ENCODE measurements around the gene SLCO2B1. TPM values are rescaled to one million over a fixed set of nuclear protein-coding genes. Genes with fewer than 3 reads are reported as not detected.

Gene SLCO2B1
- total and polyA plus RNA-seq, 8 donors = 3.3 to 68.2 (median 16.0) TPM

DNA sequence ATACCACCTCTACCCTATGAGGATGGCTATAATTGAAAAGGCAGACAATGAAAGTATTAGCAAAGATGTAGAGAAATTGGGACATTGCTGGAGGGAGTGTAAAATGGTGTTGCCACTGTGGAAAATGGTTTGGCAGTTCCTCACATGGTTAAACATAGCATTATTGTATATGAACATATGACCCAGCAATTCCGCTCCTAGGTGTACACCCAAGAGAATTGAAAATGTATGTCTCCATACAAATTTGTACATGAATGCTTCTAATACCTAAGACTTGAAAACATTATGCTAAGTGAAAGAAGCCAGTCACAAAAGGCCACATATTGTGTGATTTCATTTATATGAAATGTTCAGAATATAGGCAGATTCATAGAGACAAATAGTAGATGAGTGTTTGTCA, 10.0 kb downstream of the SLCO2B1 start:
- WGBS, 5 donors = 95 to 100% (median 96%) methylated on average over 1 of the region's 1 CpG
- H3K27ac ChIP-seq = peak overlapping the region in 4 of 5 donors; percentile 50 to 78 (median 71)
- H3K4me3 ChIP-seq = no peak overlapping the region
- peaks cover 25 to 56% (median 30%) of the 10 kb centered on the region in 4 donors for H3K4me1 ChIP-seq
- H3K36me3 ChIP-seq = no peaks in the 10 kb centered on the region
- TF ChIP-seq EP300 (IDR thresholded peaks at IDR 0.05) (no peak), POLR2A (IDR thresholded peaks at IDR 0.05) (no peak), POLR2AphosphoS5 (IDR thresholded peaks at IDR 0.05) (no peak)
- TF ChIP-seq, protein P1, sequence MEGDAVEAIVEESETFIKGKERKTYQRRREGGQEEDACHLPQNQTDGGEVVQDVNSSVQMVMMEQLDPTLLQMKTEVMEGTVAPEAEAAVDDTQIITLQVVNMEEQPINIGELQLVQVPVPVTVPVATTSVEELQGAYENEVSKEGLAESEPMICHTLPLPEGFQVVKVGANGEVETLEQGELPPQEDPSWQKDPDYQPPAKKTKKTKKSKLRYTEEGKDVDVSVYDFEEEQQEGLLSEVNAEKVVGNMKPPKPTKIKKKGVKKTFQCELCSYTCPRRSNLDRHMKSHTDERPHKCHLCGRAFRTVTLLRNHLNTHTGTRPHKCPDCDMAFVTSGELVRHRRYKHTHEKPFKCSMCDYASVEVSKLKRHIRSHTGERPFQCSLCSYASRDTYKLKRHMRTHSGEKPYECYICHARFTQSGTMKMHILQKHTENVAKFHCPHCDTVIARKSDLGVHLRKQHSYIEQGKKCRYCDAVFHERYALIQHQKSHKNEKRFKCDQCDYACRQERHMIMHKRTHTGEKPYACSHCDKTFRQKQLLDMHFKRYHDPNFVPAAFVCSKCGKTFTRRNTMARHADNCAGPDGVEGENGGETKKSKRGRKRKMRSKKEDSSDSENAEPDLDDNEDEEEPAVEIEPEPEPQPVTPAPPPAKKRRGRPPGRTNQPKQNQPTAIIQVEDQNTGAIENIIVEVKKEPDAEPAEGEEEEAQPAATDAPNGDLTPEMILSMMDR (IDR thresholded peaks at IDR 0.05) = no peak
- no peaks in the 10 kb centered on the region for H3K27me3 ChIP-seq
- intact Hi-C loops (cut with DNase I; ENCODE audit: low total_unique reads) = no loop called here
- no peaks in the 10 kb centered on the region for H3K9me3 ChIP-seq
- no peak for DNase-seq

DNA sequence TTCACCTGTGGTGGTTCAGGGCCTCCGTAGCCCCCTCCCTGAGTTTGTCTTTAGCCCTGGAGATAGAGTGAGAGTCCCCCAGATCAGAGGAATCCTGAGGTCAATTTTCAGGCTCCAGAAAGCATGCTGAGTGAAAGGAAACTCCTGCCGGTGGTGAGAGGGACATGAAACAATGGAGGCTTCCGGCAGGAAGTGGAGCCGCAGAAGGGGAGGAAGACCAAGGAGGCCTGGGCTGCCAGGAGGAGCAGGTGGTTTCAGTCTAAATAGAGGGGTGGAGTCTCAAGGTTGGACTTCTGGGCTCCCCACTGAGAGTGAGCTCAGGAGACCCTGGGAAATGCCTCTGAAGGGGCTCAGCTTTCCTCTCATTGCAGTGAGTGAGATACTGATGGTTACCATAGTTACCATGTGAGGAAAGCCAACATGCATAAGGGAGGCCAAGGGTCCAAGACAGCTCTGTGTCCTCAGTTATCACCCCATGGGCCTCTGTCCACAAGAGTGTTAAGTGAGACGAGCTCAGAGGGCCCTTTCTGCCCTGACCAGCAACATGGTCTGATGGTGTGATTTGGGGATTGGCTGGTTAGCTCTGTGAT, 10.7 kb downstream of the SLCO2B1 start:
- no peak for TF ChIP-seq EP300 (IDR thresholded peaks at IDR 0.05)
- no peak for TF ChIP-seq POLR2AphosphoS5 (IDR thresholded peaks at IDR 0.05)
- TF ChIP-seq, protein P1 (IDR thresholded peaks at IDR 0.05) = no peak
- no peak for TF ChIP-seq POLR2A (IDR thresholded peaks at IDR 0.05)
- DNase-seq = no peak
- H3K4me3 ChIP-seq = no peak overlapping the region
- H3K9me3 ChIP-seq = no peaks in the 10 kb centered on the region
- intact Hi-C loops (cut with DNase I; ENCODE audit: low total_unique reads) = no loop called here
- 62 to 84% (median 74%) methylated on average over 4 to 5 of the region's 5 CpGs for WGBS, 5 donors
- H3K36me3 ChIP-seq = no peaks in the 10 kb centered on the region
- peaks cover 18 to 49% (median 24%) of the 10 kb centered on the region in 4 donors for H3K4me1 ChIP-seq
- peak overlapping the region in 4 of 5 donors; percentile 11 to 78 (median 71) for H3K27ac ChIP-seq
- no peaks in the 10 kb centered on the region for H3K27me3 ChIP-seq

DNA sequence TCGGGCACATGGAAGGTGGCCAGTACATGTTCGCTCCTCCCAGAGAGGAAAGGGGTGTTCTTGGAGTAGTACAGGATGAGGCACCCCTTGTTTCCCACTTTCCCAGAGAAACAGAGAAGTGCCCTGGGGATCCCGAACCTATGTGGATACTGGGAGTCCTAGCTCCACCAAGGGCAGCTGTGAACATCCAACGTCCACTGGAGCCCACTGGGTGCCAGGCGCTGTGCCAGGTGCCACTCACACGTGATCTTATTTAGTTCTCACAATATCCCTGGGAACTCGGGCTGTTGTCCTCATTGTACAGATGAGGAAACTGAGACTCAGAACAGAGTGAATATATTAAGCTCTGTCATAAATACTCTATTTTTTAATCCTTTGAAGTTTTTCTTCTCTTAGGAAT, 12.0 kb downstream of the SLCO2B1 start:
- H3K27ac ChIP-seq = no peak overlapping the region

GRCh38 chr11:75163921-75164849, 13.3 kb downstream of the SLCO2B1 start:
- no peaks in the 10 kb centered on the region for H3K9me3 ChIP-seq
- H3K36me3 ChIP-seq = no peaks in the 10 kb centered on the region
- peaks cover 15 to 48% (median 21%) of the 10 kb centered on the region in 4 donors for H3K4me1 ChIP-seq
- no peaks in the 10 kb centered on the region for H3K27me3 ChIP-seq
- intact Hi-C loops (cut with DNase I; ENCODE audit: low total_unique reads) = no loop called here
- peak in 1 of 2 donors; percentile 56 for DNase-seq
- no peak for TF ChIP-seq EP300 (IDR thresholded peaks at IDR 0.05)
- no peak for TF ChIP-seq POLR2AphosphoS5 (IDR thresholded peaks at IDR 0.05)
- no peak for TF ChIP-seq POLR2A (IDR thresholded peaks at IDR 0.05)
- TF ChIP-seq, protein P1 (IDR thresholded peaks at IDR 0.05) = no peak
- H3K4me3 ChIP-seq = no peak overlapping the region
- H3K27ac ChIP-seq = peak overlapping the region in 1 of 5 donors; percentile 7
- 64 to 80% (median 74%) methylated on average over 24 to 25 of the region's 25 CpGs for WGBS, 5 donors

More for the DNA sequence above, 12.0 kb downstream of the SLCO2B1 start:
- Histone ChIP-seq H3K27me3 (no peaks in the 10 kb centered on the region), H3K4me1 (peaks cover 20 to 43% (median 24%) of the 10 kb centered on the region in 4 donors), H3K9me3 (no peaks in the 10 kb centered on the region), H3K36me3 (no peaks in the 10 kb centered on the region), H3K4me3 (no peak overlapping the region)
- TF ChIP-seq EP300 (IDR thresholded peaks at IDR 0.05) = no peak
- TF ChIP-seq POLR2AphosphoS5 (IDR thresholded peaks at IDR 0.05) = no peak
- TF ChIP-seq POLR2A (IDR thresholded peaks at IDR 0.05) = no peak
- TF ChIP-seq, protein P1 (IDR thresholded peaks at IDR 0.05) = no peak
- intact Hi-C loops (cut with DNase I; ENCODE audit: low total_unique reads) = no loop called here
- WGBS, 5 donors = 81 to 90% (median 88%) methylated on average over 7 of the region's 7 CpGs
- no peak for DNase-seq
